Chondrocyte (in vitro differentiated cells): Measurements from ENCODE around the gene CCDC177. TPM values are rescaled to one million over a fixed set of nuclear protein-coding genes. Genes with fewer than 3 reads are reported as not detected.

Experiments
- DNase-seq: peaks from one replicate; pipeline ENCODE4 v3.0.0; 2021; ENCODE audit warnings: mixed read lengths, low spot score
- H3K27ac Mint-ChIP-seq: one replicate; pipeline ENCODE4 v1.8.0; 2021; ENCODE audit warnings: mild to moderate bottlenecking, moderate library complexity, mixed read lengths; ENCODE audit not compliant: unreplicated experiment
- H3K27me3 Mint-ChIP-seq: 2 replicates; pipeline ENCODE4 v1.8.0; 2021; ENCODE audit warnings: low read depth, mixed read lengths
- H3K36me3 Mint-ChIP-seq: 2 replicates; pipeline ENCODE4 v1.8.0; 2021; ENCODE audit warnings: low read depth, mixed read lengths
- H3K4me1 Mint-ChIP-seq: 2 replicates; pipeline ENCODE4 v1.8.0; 2021; ENCODE audit warnings: low read depth, mild to moderate bottlenecking, mixed read lengths
- H3K4me3 Mint-ChIP-seq: one replicate; pipeline ENCODE4 v1.8.0; 2021; ENCODE audit warnings: mild to moderate bottlenecking, moderate library complexity, mixed read lengths; ENCODE audit not compliant: unreplicated experiment
- H3K9me3 Mint-ChIP-seq: 2 replicates; pipeline ENCODE4 v1.8.0; 2021; ENCODE audit warnings: low read depth, mixed read lengths
- CTCF ChIP-seq: fragments of 200-600 bp; sonication (generic); IDR thresholded peaks from 2 replicates; pipeline ENCODE4 v1.5.0; 2021; ENCODE audit warnings: antibody characterized with exemption, mild to moderate bottlenecking, moderate library complexity
- total RNA-seq: library from RNA; stranded (reverse); gene quantifications from 3 replicates; pipeline ENCODE4 v1.2.1, GENCODE V29; 2021

Gene CCDC177
- total RNA-seq, 1 donor from 2014 or later = not detected

- Mint-ChIP-seq H3K4me3 (no peak overlapping the region), H3K27me3 (peaks cover 33% of the 10 kb centered on the region), H3K36me3 (peaks cover 2% of the 10 kb centered on the region), H3K9me3 (no peaks in the 10 kb centered on the region), H3K4me1 (no peaks in the 10 kb centered on the region), H3K27ac (no peak overlapping the region)
- DNase-seq = no peak
- no peak for TF ChIP-seq CTCF
Observed at GRCh38 chr14:69525896-69526295, 48.8 kb downstream of the CCDC177 start.

- no peak overlapping the region for H3K4me3 Mint-ChIP-seq
- no peak for TF ChIP-seq CTCF
- DNase-seq = no peak
- peaks cover 45% of the 10 kb centered on the region for H3K27me3 Mint-ChIP-seq
- H3K4me1 Mint-ChIP-seq = no peaks in the 10 kb centered on the region
- peaks cover 2% of the 10 kb centered on the region for H3K36me3 Mint-ChIP-seq
- no peaks in the 10 kb centered on the region for H3K9me3 Mint-ChIP-seq
- no peak overlapping the region for H3K27ac Mint-ChIP-seq
Observed at GRCh38 chr14:69522026-69522425, 52.6 kb downstream of the CCDC177 start.

Other genes starting within 250 kb of the CCDC177 start
- 140 to 205 TPM (median 158 TPM) in 3 replicates for gene ERH, start 176.6 kb downstream of the CCDC177 start, total RNA-seq
- 78.9 to 94.5 TPM (median 81.3 TPM) in 3 replicates for gene SLC39A9, start 176.2 kb downstream of the CCDC177 start, total RNA-seq
- 0.08 to 0.15 TPM (median 0.10 TPM) in 3 replicates for gene PLEKHD1, start 90.1 kb downstream of the CCDC177 start, total RNA-seq
- gene SUSD6, start 36.7 kb upstream of the CCDC177 start, total RNA-seq = 49.1 to 51.6 TPM (median 49.3 TPM) in 3 replicates
- 147 to 193 TPM (median 163 TPM) in 3 replicates for gene SRSF5, start 192.3 kb upstream of the CCDC177 start, total RNA-seq
- not detected in 3 replicates for gene SLC10A1, start 222.4 kb upstream of the CCDC177 start, total RNA-seq